Mesendoderm (in vitro differentiated cells): ENCODE results near the gene RHBDL3.

Experiments used
- DNase-seq: peaks from one replicate; pipeline ENCODE4 v3.0.0; 2013
- H2AK5ac ChIP-seq: 2 replicates; pipeline ENCODE4 v1.6.1; 2013; ENCODE audit warnings: low read length, inconsistent platforms
- H2BK120ac ChIP-seq: 2 replicates; pipeline ENCODE4 v1.6.1; 2013; ENCODE audit warnings: low read depth, mild to moderate bottlenecking, low read length, moderate library complexity, mixed read lengths
- H2BK15ac ChIP-seq: replicated peaks from 2 replicates; pipeline ENCODE4 v1.6.1; 2013; ENCODE audit warnings: low read depth, mild to moderate bottlenecking, moderate library complexity
- H2BK5ac ChIP-seq: 2 replicates; pipeline ENCODE4 v1.6.1; 2013; ENCODE audit warnings: low read length, inconsistent platforms
- H3K18ac ChIP-seq: 2 replicates; pipeline ENCODE4 v1.6.1; 2013; ENCODE audit warnings: mild to moderate bottlenecking, low read length, mixed read lengths
- H3K23ac ChIP-seq: one replicate; pipeline ENCODE4 v1.6.1; 2013; ENCODE audit warnings: low read length
- H3K27ac ChIP-seq: 2 replicates; pipeline ENCODE4 v1.5.1; 2013; ENCODE audit warnings: low read depth, mild to moderate bottlenecking, inconsistent platforms, low read length, moderate library complexity
- H3K27me3 ChIP-seq: 2 replicates; pipeline ENCODE4 v1.6.1; 2013; ENCODE audit warnings: low read length, control low read depth, mild to moderate bottlenecking, inconsistent platforms; ENCODE audit not compliant: insufficient read depth, poor library complexity
- H3K36me3 ChIP-seq: 2 replicates; pipeline ENCODE4 v1.6.1; 2013; ENCODE audit warnings: low read length, inconsistent platforms; ENCODE audit not compliant: control insufficient read depth, insufficient read depth
- H3K4ac ChIP-seq: one replicate; pipeline ENCODE4 v1.6.1; 2013; ENCODE audit warnings: low read depth, mild to moderate bottlenecking, low read length, moderate library complexity
- H3K4me1 ChIP-seq: 2 replicates; pipeline ENCODE4 v1.6.1; 2013; ENCODE audit warnings: low read depth, low read length, inconsistent platforms; ENCODE audit not compliant: control insufficient read depth
- H3K4me2 ChIP-seq: 2 replicates; pipeline ENCODE4 v1.6.1; 2013; ENCODE audit warnings: low read length
- H3K4me3 ChIP-seq: 2 replicates; pipeline ENCODE4 v1.5.1; 2013; ENCODE audit warnings: mild to moderate bottlenecking, low read length
- H3K56ac ChIP-seq: one replicate; pipeline ENCODE4 v1.6.1; 2013; ENCODE audit warnings: low read length
- H3K79me1 ChIP-seq: 2 replicates; pipeline ENCODE4 v1.6.1; 2013; ENCODE audit warnings: low read length, inconsistent platforms
- H3K79me2 ChIP-seq: 2 replicates; pipeline ENCODE4 v1.6.1; 2013; ENCODE audit warnings: mild to moderate bottlenecking, low read length; ENCODE audit not compliant: control insufficient read depth, insufficient read depth
- H3K9ac ChIP-seq: 2 replicates; pipeline ENCODE4 v1.6.1; 2013; ENCODE audit warnings: low read length, inconsistent platforms
- H4K5ac ChIP-seq: one replicate; pipeline ENCODE4 v1.6.1; 2013; ENCODE audit warnings: low read length
- H4K8ac ChIP-seq: one replicate; pipeline ENCODE4 v1.6.1; 2013; ENCODE audit warnings: low read depth, mild to moderate bottlenecking, control low read depth, low read length, moderate library complexity
- WGBS: extraction: QIAGEN DNeasy Blood & Tissue Kit; methylation state at CpG from one replicate; pipeline ENCODE4 v1.1.7; 2013; ENCODE audit warnings: low lambda C conversion rate, missing lambda C conversion rate; ENCODE audit not compliant: insufficient coverage; ENCODE audit errors: extremely low coverage; 5-methylcytosine and 5-hydroxymethylcytosine counted together

RHBDL3 gene

DNA sequence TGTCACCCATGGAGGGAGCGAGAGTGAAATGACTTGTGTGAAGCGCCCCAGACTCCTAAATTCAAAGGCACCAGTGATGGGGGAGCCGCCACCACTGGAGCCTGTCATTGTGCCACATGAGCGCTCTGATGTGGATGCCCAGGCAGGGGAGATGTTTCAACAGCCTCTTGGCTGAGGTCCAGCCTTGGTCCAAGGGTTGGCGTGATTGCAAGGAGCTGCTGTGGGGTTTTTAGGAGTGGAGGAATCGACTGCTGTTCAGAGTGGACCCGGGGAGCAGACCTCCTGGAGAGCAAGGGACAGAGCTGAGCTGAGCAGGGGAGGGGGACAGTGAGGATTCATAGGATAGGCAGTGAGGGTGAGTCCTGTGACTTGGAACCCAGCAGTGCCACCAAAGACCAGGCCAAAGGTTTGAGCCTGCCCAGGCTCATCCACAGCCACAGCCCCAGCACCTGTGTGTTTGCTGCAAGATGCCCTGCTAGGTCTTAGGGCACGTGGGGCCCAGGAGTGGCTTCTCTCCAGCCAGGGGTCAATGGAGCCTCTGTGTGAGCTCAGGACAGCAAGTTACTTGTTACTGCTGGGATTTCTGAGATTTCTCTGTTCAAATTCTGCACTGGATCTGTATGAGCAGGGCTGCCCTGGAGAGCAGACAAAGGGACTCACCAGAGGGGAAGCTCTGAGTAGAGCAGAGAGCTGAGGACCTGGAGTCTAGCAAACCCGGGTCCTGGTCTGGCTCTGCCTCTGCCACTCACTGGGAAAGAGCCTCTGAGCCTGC lies 20.3 kb downstream of the RHBDL3 start:
- H3K9ac ChIP-seq, result no peak overlapping the region
- no peak overlapping the region for H3K27ac ChIP-seq
- no peak overlapping the region for H2BK120ac ChIP-seq
- H3K4ac ChIP-seq, result no peak overlapping the region
- H3K23ac ChIP-seq, result no peak overlapping the region
- no peak overlapping the region for H2AK5ac ChIP-seq
- H2BK15ac ChIP-seq, result no peak overlapping the region
- H4K5ac ChIP-seq, result no peak overlapping the region
- no peaks in the 10 kb centered on the region for H3K27me3 ChIP-seq
- peaks cover 9% of the 10 kb centered on the region for H3K4me1 ChIP-seq
- no peak overlapping the region for H3K4me3 ChIP-seq
- no peak overlapping the region for H3K56ac ChIP-seq
- no peak overlapping the region for H3K18ac ChIP-seq
- no peaks in the 10 kb centered on the region for H3K79me1 ChIP-seq
- no peak overlapping the region for H3K4me2 ChIP-seq
- DNase-seq, result no peak
- no peak overlapping the region for H4K8ac ChIP-seq
- no CpG with 5 or more reads among the region's 9 CpGs for WGBS
- H2BK5ac ChIP-seq, result no peak overlapping the region
- H3K36me3 ChIP-seq, result no peaks in the 10 kb centered on the region
- no peaks in the 10 kb centered on the region for H3K79me2 ChIP-seq

DNA sequence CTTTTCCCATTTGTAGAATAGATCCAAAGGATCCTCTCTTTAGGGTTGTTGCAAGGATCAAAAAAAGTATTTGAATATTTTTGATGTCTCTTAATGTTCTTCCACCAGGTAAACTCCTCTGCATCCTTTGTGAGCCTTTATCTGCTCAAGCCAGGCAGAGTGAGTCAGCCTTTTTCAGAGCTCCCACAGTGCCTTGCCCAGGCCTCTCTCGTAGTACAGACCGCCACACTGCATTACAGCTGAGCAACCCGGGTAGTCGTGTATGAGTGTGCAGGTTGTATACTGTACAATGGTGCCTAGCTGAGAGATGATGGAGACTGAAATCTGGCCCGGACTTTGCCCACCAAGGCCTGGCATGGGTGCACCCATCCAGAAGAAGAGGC lies 20.9 kb downstream of the RHBDL3 start:
- Histone ChIP-seq H3K4me1 (peaks cover 9% of the 10 kb centered on the region), H2AK5ac (no peak overlapping the region), H4K8ac (no peak overlapping the region), H3K79me2 (no peaks in the 10 kb centered on the region), H3K36me3 (no peaks in the 10 kb centered on the region), H3K4me2 (no peak overlapping the region), H3K9ac (no peak overlapping the region), H3K4ac (no peak overlapping the region), H3K27ac (no peak overlapping the region), H3K56ac (no peak overlapping the region), H3K4me3 (no peak overlapping the region), H3K18ac (no peak overlapping the region), H2BK120ac (no peak overlapping the region), H4K5ac (no peak overlapping the region), H2BK15ac (no peak overlapping the region), H3K23ac (no peak overlapping the region), H2BK5ac (no peak overlapping the region), H3K27me3 (no peaks in the 10 kb centered on the region), H3K79me1 (no peaks in the 10 kb centered on the region)
- WGBS, result no CpG with 5 or more reads among the region's 5 CpGs
- DNase-seq, result no peak

GRCh38 chr17:32287804-32288511 lies 22.3 kb downstream of the RHBDL3 start:
- Histone ChIP-seq H3K36me3 (no peaks in the 10 kb centered on the region), H3K4ac (no peak overlapping the region), H3K79me1 (no peaks in the 10 kb centered on the region), H4K8ac (no peak overlapping the region), H3K18ac (no peak overlapping the region), H2BK15ac (no peak overlapping the region), H2BK5ac (no peak overlapping the region), H3K4me1 (peaks cover 9% of the 10 kb centered on the region), H4K5ac (no peak overlapping the region), H3K27me3 (no peaks in the 10 kb centered on the region), H3K9ac (no peak overlapping the region), H3K27ac (no peak overlapping the region), H3K4me2 (no peak overlapping the region), H3K79me2 (no peaks in the 10 kb centered on the region), H3K4me3 (no peak overlapping the region), H3K56ac (peak overlapping the region; percentile 40), H3K23ac (no peak overlapping the region), H2BK120ac (no peak overlapping the region), H2AK5ac (no peak overlapping the region)
- DNase-seq, result no peak
- WGBS, result no CpG with 5 or more reads among the region's 10 CpGs

- no peaks in the 10 kb centered on the region for H3K79me2 ChIP-seq
- no peak overlapping the region for H2BK120ac ChIP-seq
- H2BK5ac ChIP-seq, result no peak overlapping the region
- no peak overlapping the region for H3K4me2 ChIP-seq
- no peaks in the 10 kb centered on the region for H3K27me3 ChIP-seq
- no peak overlapping the region for H3K27ac ChIP-seq
- no peak overlapping the region for H3K18ac ChIP-seq
- H4K8ac ChIP-seq, result no peak overlapping the region
- no peak overlapping the region for H3K4ac ChIP-seq
- no peaks in the 10 kb centered on the region for H3K36me3 ChIP-seq
- H3K9ac ChIP-seq, result no peak overlapping the region
- no peak overlapping the region for H3K23ac ChIP-seq
- no peak overlapping the region for H3K56ac ChIP-seq
- H3K4me1 ChIP-seq, result peaks cover 9% of the 10 kb centered on the region
- no CpG with 5 or more reads among the region's 11 CpGs for WGBS
- no peak overlapping the region for H2BK15ac ChIP-seq
- no peaks in the 10 kb centered on the region for H3K79me1 ChIP-seq
- H2AK5ac ChIP-seq, result no peak overlapping the region
- DNase-seq, result no peak
- no peak overlapping the region for H3K4me3 ChIP-seq
- no peak overlapping the region for H4K5ac ChIP-seq
These were observed 23.0 kb downstream of the RHBDL3 start for GRCh38 chr17:32288615-32289014.

DNA sequence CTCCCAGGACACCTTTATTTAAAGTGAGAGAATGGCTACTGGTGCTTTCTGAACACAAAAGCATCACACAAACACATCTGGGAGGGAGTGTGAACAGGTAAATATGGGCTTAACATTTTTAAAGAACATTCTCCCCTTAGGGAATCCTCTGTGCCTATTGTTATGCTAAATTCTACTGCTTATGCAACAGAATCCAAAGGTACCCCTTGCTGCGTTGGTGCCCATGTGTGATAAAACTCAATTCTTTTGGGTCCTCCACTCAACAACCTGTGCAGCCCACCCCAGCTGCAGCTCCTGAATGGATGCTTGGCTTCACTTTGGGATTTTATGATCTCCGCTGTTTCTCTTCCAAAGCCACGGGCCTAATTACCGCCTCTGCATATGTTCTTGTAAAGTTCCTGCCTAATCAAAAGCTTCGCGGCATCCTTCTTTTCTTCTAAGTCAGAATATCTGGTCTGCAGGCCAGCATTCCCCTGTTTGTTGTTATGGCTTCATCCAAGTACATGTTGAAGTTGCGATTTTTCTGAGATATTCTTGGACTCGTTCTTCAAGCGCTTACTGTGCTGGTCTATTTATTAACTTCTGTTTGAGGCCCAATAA lies 23.9 kb downstream of the RHBDL3 start:
- Histone ChIP-seq H3K4me1 (peaks cover 9% of the 10 kb centered on the region), H2BK120ac (no peak overlapping the region), H3K18ac (no peak overlapping the region), H4K8ac (no peak overlapping the region), H4K5ac (no peak overlapping the region), H3K4ac (no peak overlapping the region), H3K79me1 (no peaks in the 10 kb centered on the region), H3K36me3 (no peaks in the 10 kb centered on the region), H3K23ac (no peak overlapping the region), H3K79me2 (no peaks in the 10 kb centered on the region), H3K4me3 (no peak overlapping the region), H2AK5ac (no peak overlapping the region), H3K27me3 (no peaks in the 10 kb centered on the region), H2BK5ac (no peak overlapping the region), H3K9ac (no peak overlapping the region), H3K56ac (no peak overlapping the region), H3K4me2 (no peak overlapping the region), H2BK15ac (no peak overlapping the region), H3K27ac (no peak overlapping the region)
- peak; percentile 72 for DNase-seq
- no CpG with 5 or more reads among the region's 9 CpGs for WGBS
